Uterus (tissue), 4 donors: Measurements from ENCODE around the gene TP53I3. TPM values are rescaled to one million over a fixed set of nuclear protein-coding genes. Genes with fewer than 3 reads are reported as not detected.

ENCODE experiments used
- DNase-seq, 2 donors: peaks; one replicate each; pipeline ENCODE4 v3.0.0-alpha.2; 2019 to 2020
- H3K27ac ChIP-seq, 2 donors: fragments of 200-600 bp; sonication (generic); 1 replicate in 1 of 2; 2 replicates in 1 of 2; pipeline ENCODE4 v1.5.1; 2016 to 2018
- H3K27me3 ChIP-seq, 2 donors: fragments of 200-600 bp; sonication (generic); one replicate each; pipeline ENCODE4 v1.5.1; 2018 to 2019; ENCODE audit warnings: control low read depth in 1 of 2
- H3K36me3 ChIP-seq, 2 donors: fragments of 200-600 bp; sonication (generic); one replicate each; pipeline ENCODE4 v1.5.1; 2019; ENCODE audit warnings: control low read depth in 1 of 2
- H3K4me1 ChIP-seq, 2 donors: fragments of 200-600 bp; sonication (generic); one replicate each; pipeline ENCODE4 v1.5.1; 2018 to 2019; ENCODE audit warnings: control low read depth in 1 of 2
- H3K4me3 ChIP-seq, 2 donors: fragments of 200-600 bp; sonication (generic); 1 replicate in 1 of 2; 2 replicates in 1 of 2; pipeline ENCODE4 v1.5.1; 2018 to 2019; ENCODE audit warnings: mild to moderate bottlenecking in 1 of 2
- H3K9me3 ChIP-seq, 2 donors: fragments of 200-600 bp; sonication (generic); one replicate each; pipeline ENCODE4 v1.5.1; 2019; ENCODE audit warnings: control low read depth in 1 of 2
- CTCF ChIP-seq, 4 experiments: fragments of 200-600 bp in 2 of 4; fragments of 450-650 bp in 2 of 4; sonication (generic) in 2 of 4; IDR thresholded peaks; one replicate each; pipeline ENCODE4 v1.5.1; 2016 to 2019; ENCODE audit warnings: antibody characterized with exemption in 4 of 4, mild to moderate bottlenecking in 2 of 4, moderate library complexity in 1 of 4
- POLR2A ChIP-seq, 2 donors: fragments of 450-650 bp; IDR thresholded peaks; one replicate each; pipeline ENCODE4 v1.6.1; 2016; ENCODE audit warnings: antibody characterized with exemption in 2 of 2, mild to moderate bottlenecking in 1 of 2, moderate library complexity in 1 of 2
- intact Hi-C: fragments of 100-400 bp; cut with DNase I; formaldehyde crosslinking; loops from one replicate; pipeline ENCODE4 v1.15.1; 2023; ENCODE audit warnings: low total_unique reads
- small RNA-seq: library from RNA; depleted of rRNA; stranded (forward); fragments of <200 nt; gene quantifications from one replicate; pipeline ENCODE3, GENCODE V24; 2016
- total RNA-seq, 4 donors: library from RNA; depleted of rRNA in 3 of 4; stranded (reverse); fragments of >200 nt in 3 of 4; gene quantifications; one replicate each; pipeline versions ENCODE4 v1.1.0 to v1.2.4, GENCODE V29; 2014 to 2023
- donor health status: DM: yes; HTN: yes; CAD: no.

TP53I3 gene
- total RNA-seq, 4 donors from 2014 or later, result 0.77 to 55.4 (median 10.1) TPM

GRCh38 chr2:24038786-24039499 lies 45.7 kb downstream of the TP53I3 start:
- H3K36me3 ChIP-seq, result no peaks in the 10 kb centered on the region
- no peaks in the 10 kb centered on the region for H3K27me3 ChIP-seq

More at GRCh38 chr2:24038786-24039499, 45.7 kb downstream of the TP53I3 start:
- intact Hi-C loops, result no loop called here
- Histone ChIP-seq H3K4me3 (no peak overlapping the region), H3K27ac (no peak overlapping the region), H3K9me3 (no peaks in the 10 kb centered on the region), H3K4me1 (no peaks in the 10 kb centered on the region)
- TF ChIP-seq POLR2A (IDR thresholded peaks at IDR 0.05) (no peak), CTCF (IDR thresholded peaks at IDR 0.05) (no peak)
- no peak for DNase-seq

Small RNAs within 50 kb of the gene (small RNA-seq; reads per million reads assigned to genes)
- not detected for gene RNU6-370P

Other genes with a start within 250 kb of the TP53I3 start
- 10 to 100 TPM; 14.1 to 67.5 (median 32.3) TPM for gene ATAD2B, start 157.7 kb downstream of the TP53I3 start, total RNA-seq
- gene UBXN2A, start 144.4 kb downstream of the TP53I3 start, total RNA-seq, result 10 to 100 TPM; 16.8 to 36.4 (median 24.2) TPM
- 1 to 10 TPM in 1 of 4 donors, under 1 TPM in 1, not detected in 2; 0.35 to 1.4 TPM for gene MFSD2B, start 74.7 kb downstream of the TP53I3 start, total RNA-seq
- 10 to 100 TPM in 3 of 4 donors, 1 to 10 TPM in 1; 5.9 to 18.2 (median 12.1) TPM for gene WDCP, start 37.4 kb downstream of the TP53I3 start, total RNA-seq
- gene FKBP1B, start 35.1 kb downstream of the TP53I3 start, total RNA-seq, result 10 to 100 TPM in 1 of 4 donors, 1 to 10 TPM in 3; 6.4 to 82.1 (median 6.8) TPM
- 10 to 100 TPM; 55.0 to 99.0 (median 77.1) TPM for gene SF3B6, start 8.5 kb downstream of the TP53I3 start, total RNA-seq
- 1 to 10 TPM in 1 of 4 donors, under 1 TPM in 1, not detected in 2; 0.95 to 2.0 TPM for gene PFN4, start 38.5 kb upstream of the TP53I3 start, total RNA-seq
- gene FAM228B, start 38.6 kb upstream of the TP53I3 start, total RNA-seq, result 10 to 100 TPM; 25.1 to 96.1 (median 51.7) TPM
- 1 to 10 TPM in 3 of 4 donors, not detected in 1; 1.4 to 3.1 (median 3.0) TPM for gene FAM228A, start 90.2 kb upstream of the TP53I3 start, total RNA-seq